Activated CD4-positive, alpha-beta memory T cell treated with anti-CD3 and anti-CD28 coated beads for 36 hours (primary cell): Measurements from ENCODE around the gene HPSE2. TPM values are rescaled to one million over a fixed set of nuclear protein-coding genes. Genes with fewer than 3 reads are reported as not detected.
"Not testable (repeated sequence)": the region's sequence is repeated elsewhere in the genome, so short reads cannot be mapped to it uniquely, and the experiment has no call there.

ENCODE experiments used
- CTCF ChIA-PET: fragments of 350-600 bp; sonication (Branson Sonifier 250); formaldehyde crosslinking; loops from one replicate; lab custom pipeline; 2021; ENCODE audit warnings: antibody characterized with exemption, inconsistent platforms; lab: Charles Lee
- POLR2A ChIA-PET: fragments of 350-600 bp; sonication (Branson Sonifier 250); formaldehyde crosslinking; loops from one replicate; lab custom pipeline; 2021; ENCODE audit warnings: antibody characterized with exemption; lab: Charles Lee
- DNase-seq: peaks from one replicate; pipeline ENCODE4 v3.0.0-alpha.2; 2020
- H3K27ac Mint-ChIP-seq: one replicate; pipeline ENCODE4 v1.8.0; 2021; ENCODE audit warnings: mixed read lengths
- H3K27me3 Mint-ChIP-seq: one replicate; pipeline ENCODE4 v1.8.0; 2021; ENCODE audit warnings: mixed read lengths
- H3K36me3 Mint-ChIP-seq: one replicate; pipeline ENCODE4 v1.8.0; 2021; ENCODE audit warnings: mixed read lengths
- H3K4me1 Mint-ChIP-seq: one replicate; pipeline ENCODE4 v1.8.0; 2021; ENCODE audit warnings: low read depth, mixed read lengths
- H3K4me3 Mint-ChIP-seq: one replicate; pipeline ENCODE4 v1.8.0; 2021; ENCODE audit warnings: mild to moderate bottlenecking, mixed read lengths
- H3K9me3 Mint-ChIP-seq: one replicate; pipeline ENCODE4 v1.8.0; 2021; ENCODE audit warnings: mixed read lengths
- intact Hi-C: fragments of 100-400 bp; cut with micrococcal nuclease; formaldehyde crosslinking; loops from one replicate; pipeline ENCODE4 v1.15.1; 2023
- total RNA-seq, 2 experiments: library from RNA; stranded (reverse); gene quantifications; one replicate each; pipeline ENCODE4 v1.2.3, GENCODE V29; 2021

HPSE2 gene
- total RNA-seq, 2 experiments from 2014 or later: not detected

GRCh38 chr10:99132897-99133296 lies 102.8 kb downstream of the HPSE2 start:
- intact Hi-C loops, H3K4me3 Mint-ChIP-seq, CTCF ChIA-PET, H3K4me1 Mint-ChIP-seq, H3K27ac Mint-ChIP-seq, H3K27me3 Mint-ChIP-seq, DNase-seq, H3K9me3 Mint-ChIP-seq, H3K36me3 Mint-ChIP-seq: not testable (repeated sequence)
- POLR2A ChIA-PET: interaction anchor here (0.6 kb wide), 1 partner anchor 460 kb away, joined by 3 read pairs; no protein-coding TSS in a partner anchor

GRCh38 chr10:99125879-99126278 lies 109.8 kb downstream of the HPSE2 start:
- H3K9me3 Mint-ChIP-seq: peaks cover 13% of the 10 kb centered on the region
- no peak for DNase-seq
- H3K27me3 Mint-ChIP-seq: no peaks in the 10 kb centered on the region
- no peak overlapping the region for H3K4me3 Mint-ChIP-seq
- CTCF ChIA-PET: no interaction called here
- POLR2A ChIA-PET: no interaction called here
- no peaks in the 10 kb centered on the region for H3K4me1 Mint-ChIP-seq
- intact Hi-C loops: no loop called here
- H3K36me3 Mint-ChIP-seq: no peaks in the 10 kb centered on the region
- H3K27ac Mint-ChIP-seq: no peak overlapping the region

GRCh38 chr10:99124376-99124775 lies 111.3 kb downstream of the HPSE2 start:
- Mint-ChIP-seq H3K36me3 (no peaks in the 10 kb centered on the region), H3K9me3 (peaks cover 13% of the 10 kb centered on the region), H3K4me3 (no peak overlapping the region), H3K27me3 (no peaks in the 10 kb centered on the region), H3K4me1 (no peaks in the 10 kb centered on the region), H3K27ac (no peak overlapping the region)
- CTCF ChIA-PET: no interaction called here
- POLR2A ChIA-PET: no interaction called here
- intact Hi-C loops: no loop called here
- DNase-seq: no peak

GRCh38 chr10:99123851-99124250 lies 111.8 kb downstream of the HPSE2 start:
- no peak for DNase-seq
- ChIA-PET CTCF (no interaction called here), POLR2A (no interaction called here)
- Mint-ChIP-seq H3K27ac (no peak overlapping the region), H3K4me1 (no peaks in the 10 kb centered on the region), H3K9me3 (peaks cover 13% of the 10 kb centered on the region), H3K36me3 (no peaks in the 10 kb centered on the region), H3K4me3 (no peak overlapping the region), H3K27me3 (no peaks in the 10 kb centered on the region)
- intact Hi-C loops: no loop called here

GRCh38 chr10:99123336-99123735 lies 112.3 kb downstream of the HPSE2 start:
- Mint-ChIP-seq H3K27me3 (no peaks in the 10 kb centered on the region), H3K9me3 (peaks cover 11% of the 10 kb centered on the region), H3K36me3 (no peaks in the 10 kb centered on the region), H3K27ac (no peak overlapping the region), H3K4me1 (no peaks in the 10 kb centered on the region), H3K4me3 (no peak overlapping the region)
- no peak for DNase-seq
- POLR2A ChIA-PET: no interaction called here
- intact Hi-C loops: no loop called here
- CTCF ChIA-PET: no interaction called here

- no peak for DNase-seq
- Mint-ChIP-seq H3K4me3 (no peak overlapping the region), H3K27me3 (no peaks in the 10 kb centered on the region), H3K4me1 (no peaks in the 10 kb centered on the region), H3K27ac (no peak overlapping the region), H3K9me3 (no peaks in the 10 kb centered on the region), H3K36me3 (no peaks in the 10 kb centered on the region)
- intact Hi-C loops: no loop called here
- ChIA-PET CTCF (no interaction called here), POLR2A (no interaction called here)
Measured at GRCh38 chr10:99119258-99119748, 116.3 kb downstream of the HPSE2 start.

- no peak overlapping the region for H3K27ac Mint-ChIP-seq
Measured at GRCh38 chr10:99115703-99116102, 119.9 kb downstream of the HPSE2 start.

GRCh38 chr10:99085358-99085757 lies 150.3 kb downstream of the HPSE2 start:
- intact Hi-C loops: no loop called here
- Mint-ChIP-seq H3K36me3 (no peaks in the 10 kb centered on the region), H3K4me1 (no peaks in the 10 kb centered on the region), H3K9me3 (peaks cover 2% of the 10 kb centered on the region), H3K27ac (no peak overlapping the region), H3K27me3 (no peaks in the 10 kb centered on the region), H3K4me3 (no peak overlapping the region)
- ChIA-PET CTCF (no interaction called here), POLR2A (no interaction called here)
- no peak for DNase-seq

More at GRCh38 chr10:99115703-99116102, 119.9 kb downstream of the HPSE2 start:
- Mint-ChIP-seq H3K4me3 (no peak overlapping the region), H3K36me3 (no peaks in the 10 kb centered on the region), H3K4me1 (no peaks in the 10 kb centered on the region), H3K9me3 (no peaks in the 10 kb centered on the region), H3K27me3 (no peaks in the 10 kb centered on the region)
- ChIA-PET POLR2A (no interaction called here), CTCF (no interaction called here)
- intact Hi-C loops: no loop called here
- no peak for DNase-seq

GRCh38 chr10:99084161-99084560 lies 151.5 kb downstream of the HPSE2 start:
- no peak overlapping the region for H3K27ac Mint-ChIP-seq
- H3K4me1 Mint-ChIP-seq: no peaks in the 10 kb centered on the region
- ChIA-PET POLR2A (no interaction called here), CTCF (interaction anchor here (0.6 kb wide), 1 partner anchor 342 kb away, joined by 3 read pairs; no protein-coding TSS in a partner anchor)
- no peaks in the 10 kb centered on the region for H3K36me3 Mint-ChIP-seq
- no peaks in the 10 kb centered on the region for H3K27me3 Mint-ChIP-seq
- DNase-seq: no peak
- intact Hi-C loops: no loop called here
- no peak overlapping the region for H3K4me3 Mint-ChIP-seq
- peaks cover 2% of the 10 kb centered on the region for H3K9me3 Mint-ChIP-seq

- DNase-seq: no peak
- CTCF ChIA-PET: no interaction called here
- Mint-ChIP-seq H3K4me1 (no peaks in the 10 kb centered on the region), H3K9me3 (no peaks in the 10 kb centered on the region), H3K4me3 (no peak overlapping the region), H3K27ac (no peak overlapping the region), H3K36me3 (no peaks in the 10 kb centered on the region), H3K27me3 (no peaks in the 10 kb centered on the region)
- intact Hi-C loops: no loop called here
- POLR2A ChIA-PET: no interaction called here
Measured at GRCh38 chr10:99080275-99080945, 155.2 kb downstream of the HPSE2 start.

GRCh38 chr10:99062591-99062990 lies 173.1 kb downstream of the HPSE2 start:
- no peaks in the 10 kb centered on the region for H3K27me3 Mint-ChIP-seq
- H3K4me3 Mint-ChIP-seq: no peak overlapping the region
- CTCF ChIA-PET: no interaction called here
- H3K36me3 Mint-ChIP-seq: no peaks in the 10 kb centered on the region
- no peaks in the 10 kb centered on the region for H3K4me1 Mint-ChIP-seq
- POLR2A ChIA-PET: no interaction called here
- no peak for DNase-seq
- intact Hi-C loops: no loop called here
- H3K27ac Mint-ChIP-seq: no peak overlapping the region
- H3K9me3 Mint-ChIP-seq: peaks cover 5% of the 10 kb centered on the region

- CTCF ChIA-PET: no interaction called here
- Mint-ChIP-seq H3K9me3 (no peaks in the 10 kb centered on the region), H3K27ac (no peak overlapping the region), H3K27me3 (no peaks in the 10 kb centered on the region), H3K36me3 (no peaks in the 10 kb centered on the region), H3K4me3 (no peak overlapping the region), H3K4me1 (no peaks in the 10 kb centered on the region)
- POLR2A ChIA-PET: no interaction called here
- DNase-seq: no peak
- intact Hi-C loops: no loop called here
Measured at GRCh38 chr10:99058762-99059161, 176.9 kb downstream of the HPSE2 start.
